GM19397 (cell line): Measurements from ENCODE around the gene FRMD5.

ENCODE experiments used
- ATAC-seq: cut with Tn5 transposase; IDR thresholded peaks from one replicate; pipeline ENCODE4 v1.9.1; 2021; ENCODE audit warnings: mild to moderate bottlenecking, moderate library complexity; ENCODE audit not compliant: unreplicated experiment

Gene FRMD5

DNA sequence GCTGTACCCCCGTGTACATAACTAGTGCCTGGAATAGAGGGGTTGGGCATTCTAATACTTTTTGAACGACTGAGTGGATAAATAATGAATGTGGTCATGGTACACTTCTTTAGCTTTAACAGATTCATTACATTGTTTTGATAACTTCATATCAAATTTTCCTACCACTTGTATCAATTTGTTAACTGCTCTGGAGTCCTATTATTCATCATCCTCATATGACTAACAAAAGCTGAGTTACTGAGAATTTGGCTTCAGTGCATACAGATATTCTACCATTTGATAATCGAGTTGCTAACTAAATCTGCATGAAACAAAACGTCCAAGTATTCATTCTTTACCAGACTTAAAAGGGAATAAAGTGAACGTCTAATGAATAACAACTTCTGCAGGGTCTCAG is 31.7 kb downstream of the FRMD5 start:
- no peak for ATAC-seq

DNA sequence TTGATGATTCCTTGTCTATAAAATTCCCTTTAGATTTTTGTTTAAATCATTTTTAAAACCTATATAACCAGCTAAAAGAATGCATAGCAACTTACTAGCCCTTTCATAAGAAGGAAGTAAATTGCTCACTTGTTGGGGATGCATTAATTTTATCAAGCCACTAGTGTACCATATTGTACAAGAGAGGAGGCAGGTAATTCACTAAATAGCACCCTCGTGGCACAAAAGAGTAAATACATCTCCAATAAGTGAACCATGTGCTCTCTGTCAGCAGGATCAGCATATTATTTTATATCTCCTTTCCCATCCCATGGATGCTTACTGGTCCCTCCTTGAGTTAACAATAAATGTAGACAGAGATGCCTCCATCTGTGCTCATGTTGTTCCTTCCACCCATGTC is 34.3 kb downstream of the FRMD5 start:
- no peak for ATAC-seq

DNA sequence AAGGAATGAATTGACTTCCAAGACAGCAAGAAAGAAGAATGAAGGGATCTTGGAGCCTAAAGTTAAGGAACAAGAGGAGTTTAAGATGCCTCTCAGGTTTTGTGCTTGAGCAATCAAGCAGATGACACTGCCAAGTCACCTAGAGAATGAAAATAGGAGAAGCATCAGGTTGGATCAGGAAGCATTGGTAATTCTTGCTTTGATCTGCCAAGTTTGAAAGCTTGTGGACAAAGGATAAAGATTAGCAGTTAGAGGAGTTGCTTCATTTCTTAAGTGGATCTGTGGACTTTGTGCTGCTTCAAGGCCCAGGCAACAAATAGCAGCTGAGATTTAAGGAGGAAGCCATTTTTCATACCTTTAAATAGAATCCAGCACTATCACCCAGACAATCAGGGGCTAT is 35.6 kb downstream of the FRMD5 start:
- ATAC-seq: no peak

GRCh38 chr15:44158111-44158510 is 37.0 kb downstream of the FRMD5 start:
- ATAC-seq: no peak

GRCh38 chr15:44157679-44158078 is 37.4 kb downstream of the FRMD5 start:
- ATAC-seq: no peak

- no peak for ATAC-seq
These were observed 41.7 kb downstream of the FRMD5 start for GRCh38 chr15:44153352-44153751.

DNA sequence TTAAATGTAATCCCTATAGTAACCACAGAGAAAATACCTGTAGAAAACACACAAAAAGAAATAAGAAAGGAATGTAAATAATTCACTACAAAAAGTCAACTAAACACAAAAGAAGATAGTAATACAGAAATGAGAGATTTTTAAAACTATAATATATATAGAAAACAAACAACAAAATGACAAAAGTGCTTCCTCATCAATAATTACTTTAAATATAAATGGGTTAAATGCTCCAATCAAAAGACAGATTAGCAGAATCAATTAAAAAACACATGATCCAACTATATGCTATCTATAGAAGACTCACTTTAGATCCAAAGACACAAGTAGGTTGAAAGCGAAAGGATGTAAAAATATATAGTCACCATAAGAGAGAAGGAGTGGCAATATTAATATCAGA is 45.8 kb downstream of the FRMD5 start:
- no peak for ATAC-seq

- ATAC-seq: no peak
These were observed 46.5 kb downstream of the FRMD5 start for GRCh38 chr15:44148580-44148979.

- no peak for ATAC-seq
These were observed 47.4 kb downstream of the FRMD5 start for GRCh38 chr15:44147636-44148035.

GRCh38 chr15:44145495-44145894 is 49.6 kb downstream of the FRMD5 start:
- ATAC-seq: no peak

GRCh38 chr15:44144992-44145391 is 50.1 kb downstream of the FRMD5 start:
- no peak for ATAC-seq

- ATAC-seq: no peak
These were observed 50.9 kb downstream of the FRMD5 start for GRCh38 chr15:44144184-44144583.

DNA sequence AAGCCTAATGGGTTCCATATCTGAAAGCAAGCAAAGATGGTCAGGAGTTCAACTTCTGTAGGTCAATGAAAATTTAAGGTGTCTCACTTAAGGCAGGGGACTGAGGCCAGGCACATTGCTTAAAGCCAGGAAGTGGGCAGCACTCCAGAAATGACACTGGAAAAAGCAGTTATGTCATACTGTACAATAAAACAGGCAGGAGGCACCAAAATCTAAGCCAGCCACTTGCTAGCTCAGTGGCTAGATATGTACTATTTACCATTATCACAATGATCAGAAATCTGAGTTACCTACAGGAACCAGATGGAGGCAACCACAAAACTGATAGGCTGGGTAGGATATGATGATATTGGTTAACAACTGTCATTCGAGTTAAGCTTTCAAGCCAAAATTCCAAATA is 57.3 kb downstream of the FRMD5 start:
- ATAC-seq: no peak

DNA sequence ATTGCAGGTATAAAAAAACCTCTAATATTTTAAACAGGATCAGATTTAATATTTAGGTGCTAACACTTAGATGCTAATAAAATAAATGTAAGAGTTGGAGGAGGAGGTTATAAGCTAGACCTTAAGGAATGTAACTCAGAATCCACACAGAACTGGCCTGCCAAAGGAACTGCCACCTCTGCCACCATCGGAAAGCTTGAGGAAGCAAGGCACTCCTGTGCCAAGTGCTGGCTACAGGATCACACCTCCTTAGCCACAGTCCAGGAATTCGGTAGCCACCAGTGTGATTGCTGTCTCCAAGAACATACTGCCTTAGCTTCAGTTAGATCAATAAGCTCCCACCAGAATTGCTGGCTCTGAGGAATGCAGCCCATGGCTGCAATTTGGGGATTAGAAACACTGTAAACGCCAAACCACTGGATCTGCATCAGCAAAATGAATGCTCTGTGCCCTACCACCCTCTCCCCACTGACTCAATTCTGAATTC is 58.0 kb downstream of the FRMD5 start:
- ATAC-seq: no peak

DNA sequence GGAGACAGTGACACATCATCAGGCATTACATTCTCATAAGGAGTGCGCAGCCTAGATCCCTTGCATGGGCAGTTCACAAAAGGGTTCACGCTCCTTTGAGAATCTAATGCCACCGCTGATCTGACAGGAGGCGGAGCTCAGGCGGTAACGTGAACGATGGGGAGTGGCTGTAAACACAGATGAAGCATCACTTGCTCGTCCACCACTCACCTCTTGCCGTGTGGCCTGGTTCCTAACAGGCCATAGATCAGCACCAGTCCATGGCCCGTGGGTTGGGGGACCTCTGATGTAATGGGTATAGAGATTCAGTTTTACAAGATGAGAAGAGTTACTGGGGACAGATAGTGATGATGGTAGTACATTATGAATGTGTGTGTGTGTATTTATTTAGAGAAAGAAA is 63.0 kb downstream of the FRMD5 start:
- no peak for ATAC-seq

GRCh38 chr15:44130778-44131177 is 64.3 kb downstream of the FRMD5 start:
- ATAC-seq: no peak

DNA sequence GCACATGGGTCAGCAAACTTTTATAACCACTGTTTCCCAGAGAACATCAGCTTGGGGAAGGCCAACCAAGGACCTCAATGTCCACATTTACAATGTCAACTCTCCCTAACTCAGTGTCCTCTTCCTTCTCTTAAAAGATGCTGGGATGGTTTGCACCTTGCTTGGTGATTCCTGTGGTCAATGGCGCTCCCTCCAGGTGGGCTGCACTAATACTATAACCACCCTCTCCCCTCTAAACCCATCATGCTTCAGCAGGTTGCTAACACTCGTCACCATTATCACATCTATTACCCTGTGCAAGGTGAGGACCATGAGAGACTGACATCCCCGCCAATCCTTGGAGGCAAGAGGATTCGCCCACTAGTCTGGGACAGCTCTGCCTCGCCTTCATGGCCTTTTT is 65.2 kb downstream of the FRMD5 start:
- ATAC-seq: no peak

- ATAC-seq: no peak
These were observed 66.6 kb downstream of the FRMD5 start for GRCh38 chr15:44128443-44128842.

GRCh38 chr15:44125879-44126278 is 69.2 kb downstream of the FRMD5 start:
- no peak for ATAC-seq

DNA sequence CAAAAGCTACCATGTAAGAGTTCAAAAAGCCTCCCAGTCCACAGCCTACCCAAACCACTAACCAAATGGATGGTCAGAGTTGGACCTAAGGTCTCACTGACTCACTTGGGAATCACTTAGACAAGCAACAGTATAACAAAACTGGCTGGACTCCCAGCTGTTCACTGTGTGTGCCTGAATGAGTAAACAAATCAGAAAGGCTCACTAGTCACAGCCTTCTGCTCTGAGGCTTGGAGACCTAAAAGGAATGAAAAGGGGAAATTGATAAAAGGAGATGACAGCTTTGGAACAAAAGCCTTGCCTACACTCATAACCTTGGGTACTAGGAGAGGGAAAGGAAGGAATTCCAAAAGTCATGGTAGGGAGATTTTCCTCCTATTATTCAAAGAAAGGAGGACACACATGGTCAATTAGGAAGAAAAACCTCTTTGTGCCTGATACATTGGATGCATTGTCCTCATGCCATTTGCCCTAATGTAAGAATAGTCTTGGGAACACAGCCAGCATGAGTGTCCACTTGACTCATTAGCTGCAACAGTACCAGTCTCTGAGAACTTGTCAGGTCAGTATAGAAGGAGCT is 92.3 kb downstream of the FRMD5 start:
- no peak for ATAC-seq

GRCh38 chr15:44101944-44102343 is 93.1 kb downstream of the FRMD5 start:
- no peak for ATAC-seq

DNA sequence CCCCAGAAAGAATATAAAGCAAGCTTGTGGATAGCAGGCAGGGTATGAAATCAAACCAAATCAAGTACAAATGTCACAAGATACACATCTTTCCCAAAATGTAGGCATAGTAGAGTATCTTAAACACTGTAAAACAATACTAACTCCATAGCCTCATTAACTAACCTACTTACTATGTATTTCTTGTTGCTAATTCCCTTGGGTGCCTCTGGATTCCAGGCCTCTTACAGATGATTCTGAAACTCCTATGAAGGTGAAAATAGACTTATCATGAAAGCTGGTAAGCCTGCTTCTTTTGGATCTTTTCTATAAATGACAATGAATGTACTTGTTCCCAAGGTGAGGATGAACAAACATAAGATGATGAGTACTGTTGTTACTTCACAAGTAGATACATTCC is 93.8 kb downstream of the FRMD5 start:
- ATAC-seq: no peak

GRCh38 chr15:44099671-44100070 is 95.4 kb downstream of the FRMD5 start:
- no peak for ATAC-seq
